OCI-LY1 (cell line): ENCODE results near the gene ATP6V0B.

Source experiments
- EZH2 ChIP-seq: fragments of 200-600 bp; sonication (generic), shearing (Covaris generic); IDR thresholded peaks from 2 replicates; pipeline ENCODE4 v1.8.0; 2017; ENCODE audit warnings: borderline replicate concordance, mixed run types, mild to moderate bottlenecking, antibody characterized with exemption, low read length, moderate library complexity, mixed read lengths
- TF ChIP-seq, protein P1 (sequence below): fragments of 200-600 bp; sonication (generic), shearing (Covaris generic); IDR thresholded peaks from 2 replicates; pipeline ENCODE4 v1.5.1; 2017; ENCODE audit warnings: mild to moderate bottlenecking, antibody characterized with exemption, low read length, moderate library complexity, mixed read lengths

- TF ChIP-seq, protein P1, sequence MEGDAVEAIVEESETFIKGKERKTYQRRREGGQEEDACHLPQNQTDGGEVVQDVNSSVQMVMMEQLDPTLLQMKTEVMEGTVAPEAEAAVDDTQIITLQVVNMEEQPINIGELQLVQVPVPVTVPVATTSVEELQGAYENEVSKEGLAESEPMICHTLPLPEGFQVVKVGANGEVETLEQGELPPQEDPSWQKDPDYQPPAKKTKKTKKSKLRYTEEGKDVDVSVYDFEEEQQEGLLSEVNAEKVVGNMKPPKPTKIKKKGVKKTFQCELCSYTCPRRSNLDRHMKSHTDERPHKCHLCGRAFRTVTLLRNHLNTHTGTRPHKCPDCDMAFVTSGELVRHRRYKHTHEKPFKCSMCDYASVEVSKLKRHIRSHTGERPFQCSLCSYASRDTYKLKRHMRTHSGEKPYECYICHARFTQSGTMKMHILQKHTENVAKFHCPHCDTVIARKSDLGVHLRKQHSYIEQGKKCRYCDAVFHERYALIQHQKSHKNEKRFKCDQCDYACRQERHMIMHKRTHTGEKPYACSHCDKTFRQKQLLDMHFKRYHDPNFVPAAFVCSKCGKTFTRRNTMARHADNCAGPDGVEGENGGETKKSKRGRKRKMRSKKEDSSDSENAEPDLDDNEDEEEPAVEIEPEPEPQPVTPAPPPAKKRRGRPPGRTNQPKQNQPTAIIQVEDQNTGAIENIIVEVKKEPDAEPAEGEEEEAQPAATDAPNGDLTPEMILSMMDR: no peak
- TF ChIP-seq EZH2: no peak
Measured at GRCh38 chr1:43931711-43932660, 42.8 kb upstream of the ATP6V0B start.
